Measurements from ENCODE around the gene ABI3BP. TPM values are rescaled to one million over a fixed set of nuclear protein-coding genes. Genes with fewer than 3 reads are reported as not detected.
"Not testable (repeated sequence)": the region's sequence is repeated elsewhere in the genome, so short reads cannot be mapped to it uniquely, and the experiment has no call there.

Gene ABI3BP
- polyA plus RNA-seq, 12 donors, result 302 to 822 (median 379) TPM; not detected in 1

GRCh38 chr3:100947119-100947518, 46.1 kb downstream of the ABI3BP start:
- DNase-seq, result no peak

GRCh38 chr3:100946096-100946495, 47.1 kb downstream of the ABI3BP start:
- not testable (repeated sequence) for DNase-seq

- DNase-seq, result no peak
Observed at GRCh38 chr3:100941451-100941850, 51.8 kb downstream of the ABI3BP start.

DNA sequence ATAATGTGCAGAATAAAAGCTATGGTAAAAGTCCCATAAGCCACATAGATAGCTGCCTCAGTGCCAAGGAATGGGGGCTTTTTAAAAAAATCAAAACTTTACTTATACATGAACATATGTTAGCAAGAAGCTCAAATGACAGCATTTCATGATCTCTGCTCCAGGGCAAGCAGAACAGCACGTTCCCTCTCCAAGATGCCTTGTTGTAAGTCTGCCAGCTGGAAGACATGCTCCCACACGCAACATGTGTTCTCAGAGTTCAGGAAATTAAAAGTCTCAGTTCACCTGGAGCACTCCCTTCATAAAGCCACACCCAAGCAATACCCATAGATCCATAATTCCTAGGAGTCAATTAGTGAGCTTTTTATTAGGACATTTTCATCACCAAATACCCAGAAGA, 52.2 kb downstream of the ABI3BP start:
- DNase-seq, result no peak

DNA sequence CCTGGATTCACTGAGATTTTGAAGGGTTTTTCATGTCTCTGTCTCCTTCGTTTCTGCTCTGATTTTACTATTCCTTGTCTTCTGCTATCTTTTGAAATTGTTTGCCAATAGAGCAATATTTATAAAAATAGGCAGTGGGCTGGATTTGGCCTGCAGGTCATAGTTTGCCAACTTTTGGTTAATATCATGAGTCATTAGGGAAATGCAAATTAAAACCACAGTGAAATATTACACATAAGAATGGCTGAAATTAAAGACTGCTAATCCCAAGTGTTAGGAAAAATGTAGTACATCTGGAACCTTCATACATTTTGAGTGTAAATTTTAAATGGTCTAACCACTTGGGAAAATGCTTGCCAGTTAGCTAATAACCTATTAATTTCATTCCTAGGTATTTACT, 56.3 kb downstream of the ABI3BP start:
- DNase-seq, result no peak

DNA sequence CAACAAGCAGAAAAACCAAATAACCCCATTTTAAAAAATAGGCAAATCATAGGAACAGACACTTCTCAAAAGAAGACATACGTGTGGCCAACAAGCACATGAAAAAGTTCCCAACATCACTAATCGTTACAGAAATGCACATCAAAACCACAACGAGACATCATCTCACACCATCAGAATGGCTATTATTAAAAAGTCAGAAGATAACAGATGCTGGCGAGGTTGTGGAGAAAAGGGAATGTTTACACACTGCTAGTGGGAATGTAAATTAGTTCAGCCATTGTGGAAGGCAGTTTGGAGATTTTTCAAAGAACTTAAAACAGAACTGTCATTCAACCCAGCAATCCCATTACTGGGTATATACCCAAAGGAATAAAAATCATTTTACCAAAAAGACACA, 60.7 kb downstream of the ABI3BP start:
- DNase-seq, result no peak

DNA sequence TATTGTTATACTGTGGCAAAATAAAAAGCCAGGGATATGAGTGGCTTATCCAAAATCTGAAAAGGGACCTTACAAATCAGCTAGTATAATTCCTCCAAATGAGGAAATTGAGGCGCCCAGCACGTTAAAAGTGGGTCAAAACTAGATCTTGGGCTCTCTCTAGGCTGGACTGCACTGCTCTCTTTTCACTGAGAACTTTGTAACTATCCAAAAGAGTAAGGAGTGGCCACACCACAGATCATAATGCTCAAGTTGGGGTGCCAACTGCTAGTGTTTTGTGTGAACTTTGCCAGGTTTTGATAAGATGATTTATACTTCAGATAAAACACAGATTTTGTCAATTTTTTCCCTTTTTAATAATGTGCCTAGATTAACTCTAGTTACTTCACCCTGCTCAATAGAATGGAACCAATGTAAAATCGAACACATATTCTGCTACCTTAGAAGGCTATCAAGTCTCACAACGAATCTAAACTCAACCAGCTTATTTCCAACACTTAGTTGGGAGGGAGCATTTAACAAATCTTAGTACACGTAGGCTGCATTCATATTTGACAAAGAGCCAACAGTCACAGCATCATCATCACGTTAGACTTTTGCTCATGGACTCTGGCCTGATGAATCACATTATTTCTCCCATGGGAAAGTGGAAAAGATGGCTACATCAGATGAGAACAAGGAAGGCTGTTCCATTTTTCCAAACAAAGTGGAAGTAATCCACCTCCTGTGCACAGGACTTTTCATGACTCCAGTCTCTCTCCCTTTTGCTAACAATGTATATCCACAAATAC, 64.4 kb downstream of the ABI3BP start:
- no peak for DNase-seq

DNA sequence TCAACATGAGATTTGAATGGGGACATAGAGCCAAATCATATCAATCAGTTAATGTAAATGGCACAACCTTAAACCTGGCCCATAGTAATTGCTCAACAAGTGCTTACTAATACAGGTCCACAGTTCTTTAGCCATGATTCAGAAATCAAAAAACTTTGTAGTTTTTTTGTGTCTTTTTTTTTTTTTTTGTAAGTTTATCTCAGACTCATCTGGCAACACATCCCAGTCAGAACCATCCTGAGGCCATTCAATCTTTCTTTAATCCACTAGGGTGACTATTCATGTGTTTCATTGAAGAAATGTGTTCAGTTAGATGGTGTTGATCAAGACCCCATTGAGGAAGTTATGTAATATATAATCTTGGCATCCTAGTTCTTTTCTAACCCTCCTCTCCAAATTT, 65.4 kb downstream of the ABI3BP start:
- no peak for DNase-seq

DNA sequence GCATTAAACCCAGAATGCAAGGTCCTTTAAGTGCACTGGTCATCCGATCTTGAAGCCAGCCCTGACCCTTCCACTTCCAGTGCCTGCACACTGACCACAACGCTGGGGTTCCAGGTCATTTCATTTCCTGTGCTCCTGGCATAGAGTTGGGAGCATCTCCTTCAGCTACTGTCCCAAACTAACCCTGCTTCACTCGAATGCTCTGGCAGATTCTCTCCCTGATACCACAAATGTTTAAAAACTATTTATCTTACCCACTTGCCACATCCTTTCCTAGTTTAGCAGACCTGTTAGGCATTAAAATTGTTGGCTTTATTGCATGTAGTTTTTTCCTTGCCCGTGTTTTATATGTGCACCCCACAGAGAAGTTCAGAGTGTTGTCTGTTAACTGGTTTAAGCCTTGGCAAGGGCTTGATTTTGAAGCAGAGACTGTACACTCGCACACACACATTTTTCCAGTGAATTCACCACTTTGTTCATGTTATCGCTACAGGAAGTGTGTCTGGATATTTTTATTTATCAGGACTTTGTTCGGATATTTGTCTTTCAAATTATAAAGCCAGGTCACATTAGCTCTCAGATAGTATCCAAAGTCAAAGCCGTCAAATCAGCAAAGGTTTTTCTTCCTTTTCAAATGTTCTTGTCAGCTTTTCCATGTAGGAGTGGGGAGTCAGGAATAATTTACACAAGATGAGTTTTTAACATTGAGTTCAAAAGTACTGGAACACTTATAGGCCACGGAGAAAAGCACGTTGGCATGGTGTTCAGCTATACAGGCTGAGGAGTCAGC, 77.3 kb downstream of the ABI3BP start:
- DNase-seq, result no peak

DNA sequence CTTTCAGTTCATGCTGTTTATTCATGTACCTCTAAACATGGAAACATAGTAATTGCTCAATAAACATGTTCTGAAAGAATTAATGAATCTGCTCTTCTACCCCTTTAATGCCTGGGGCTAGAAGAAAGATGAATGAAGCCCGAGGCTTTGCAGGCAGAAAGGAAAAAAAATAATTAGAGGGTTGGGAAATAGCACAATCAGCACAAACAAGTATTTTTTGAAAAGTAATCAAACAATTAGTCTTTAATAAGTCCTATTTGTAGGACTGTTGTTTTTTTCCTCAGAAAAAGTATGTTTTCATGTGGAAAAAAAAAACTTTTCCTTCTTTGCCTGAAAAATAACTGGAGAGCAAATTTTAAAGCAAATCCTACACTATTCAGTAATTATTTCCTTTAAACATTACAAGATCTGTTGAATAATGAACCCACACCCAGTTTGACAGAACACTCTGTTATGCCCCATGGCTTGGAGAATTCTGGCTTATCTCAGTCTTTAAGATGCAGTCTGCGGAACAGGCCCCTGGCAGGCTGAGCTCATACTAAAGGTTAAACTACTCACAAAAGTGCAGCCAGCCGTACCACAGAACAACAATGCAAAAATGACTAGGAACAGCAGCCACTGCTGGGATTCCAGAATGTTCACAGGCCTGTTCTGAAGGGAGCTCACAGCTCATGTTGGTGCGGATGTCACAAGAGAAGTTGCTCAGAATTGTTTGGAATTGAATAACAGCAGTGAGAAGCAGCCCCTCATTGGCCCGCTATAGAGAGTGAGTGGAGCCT, 79.2 kb downstream of the ABI3BP start:
- DNase-seq, result no peak

- no peak for DNase-seq
Observed at GRCh38 chr3:100912976-100913545, 80.2 kb downstream of the ABI3BP start.

- no peak for DNase-seq
Observed at GRCh38 chr3:100912571-100912970, 80.7 kb downstream of the ABI3BP start.

DNA sequence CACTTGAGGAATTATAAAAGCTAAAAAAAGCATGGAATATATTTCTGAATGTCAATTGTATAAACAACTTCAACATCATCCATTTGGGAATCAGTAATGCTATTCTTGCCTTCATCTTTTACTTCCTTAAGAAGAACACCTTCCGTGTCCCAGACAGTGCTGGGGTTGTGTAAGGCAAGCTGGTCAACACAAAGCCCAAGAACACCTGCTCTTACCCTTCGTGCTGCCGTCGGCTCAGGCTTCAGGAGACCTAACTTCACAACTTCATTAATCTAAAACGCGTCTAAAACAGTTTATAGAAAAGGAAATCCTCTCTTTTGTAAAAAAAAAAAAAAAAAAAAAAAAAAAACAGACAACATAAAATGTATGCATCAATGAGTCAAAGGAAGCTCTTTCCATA, 81.3 kb downstream of the ABI3BP start:
- no peak for DNase-seq

DNA sequence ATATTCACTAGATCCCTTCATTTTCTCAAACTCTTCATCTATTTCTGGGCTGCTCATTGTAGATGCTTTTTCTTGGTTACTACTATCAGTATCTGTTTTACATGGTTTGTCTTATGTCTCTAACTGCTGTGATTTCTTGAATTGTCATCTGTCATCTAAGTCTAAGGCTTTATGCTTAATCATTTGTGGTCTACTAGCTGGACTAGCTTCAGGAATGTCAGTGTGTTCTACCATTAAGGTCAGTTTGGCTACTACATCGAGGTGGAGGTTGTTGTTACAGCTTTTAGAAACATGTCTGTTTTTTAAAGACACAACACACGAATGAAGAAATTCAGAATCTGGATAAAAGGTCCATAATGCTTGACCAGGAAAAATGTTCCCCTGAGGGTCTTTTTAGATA, 82.2 kb downstream of the ABI3BP start:
- DNase-seq, result no peak

- DNase-seq, result no peak
Observed at GRCh38 chr3:100902572-100902971, 90.6 kb downstream of the ABI3BP start.

- DNase-seq, result no peak
Observed at GRCh38 chr3:100900671-100901335, 92.4 kb downstream of the ABI3BP start.

DNA sequence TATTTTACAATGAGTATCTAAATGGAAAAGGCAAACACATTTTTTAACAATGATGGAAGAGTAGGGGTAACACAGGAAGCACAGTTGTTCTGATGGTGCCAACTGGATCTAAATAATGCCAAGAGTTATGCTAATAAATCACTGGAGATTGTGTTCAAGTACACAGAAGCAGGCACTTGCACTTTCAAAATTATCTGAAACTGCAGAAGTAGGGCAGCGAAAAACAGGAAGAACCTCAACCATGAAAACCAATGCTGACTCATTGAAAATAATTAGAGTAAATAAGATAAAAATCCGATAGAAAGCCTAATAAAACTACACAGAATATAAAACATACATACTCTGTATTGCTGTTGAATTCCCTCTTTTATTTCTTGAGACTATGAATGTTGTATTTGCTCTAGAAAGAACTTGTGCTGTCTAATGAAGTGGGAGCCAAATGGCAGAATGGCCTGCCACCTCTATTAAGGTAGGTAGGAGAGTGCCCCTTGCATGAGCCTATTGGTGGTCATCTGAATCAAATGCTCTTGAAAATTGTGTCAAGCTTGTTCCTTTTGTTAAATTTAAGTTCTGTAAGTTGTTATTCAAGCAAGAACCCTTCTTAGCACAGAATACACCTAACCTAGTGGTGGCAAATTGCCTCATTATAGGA, 93.7 kb downstream of the ABI3BP start:
- DNase-seq, result no peak

DNA sequence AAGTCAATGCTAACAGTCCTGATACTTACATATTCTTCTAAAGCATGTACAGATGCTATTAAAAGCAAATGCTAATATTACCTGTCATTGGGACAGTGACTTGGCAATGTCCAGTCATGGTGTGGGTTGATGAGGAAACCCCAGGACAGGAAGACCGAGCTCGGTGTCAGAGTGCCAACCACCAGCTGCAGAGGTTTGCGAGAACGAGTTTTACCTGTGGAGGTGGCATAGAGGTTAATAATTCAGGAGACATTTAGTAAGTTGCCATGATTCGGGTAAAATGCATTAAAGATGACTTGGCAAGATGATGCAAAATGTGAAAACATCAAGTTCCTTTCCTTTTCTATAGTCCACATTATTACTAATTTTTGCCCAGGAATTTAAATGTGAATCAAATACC, 94.5 kb downstream of the ABI3BP start:
- no peak for DNase-seq

DNA sequence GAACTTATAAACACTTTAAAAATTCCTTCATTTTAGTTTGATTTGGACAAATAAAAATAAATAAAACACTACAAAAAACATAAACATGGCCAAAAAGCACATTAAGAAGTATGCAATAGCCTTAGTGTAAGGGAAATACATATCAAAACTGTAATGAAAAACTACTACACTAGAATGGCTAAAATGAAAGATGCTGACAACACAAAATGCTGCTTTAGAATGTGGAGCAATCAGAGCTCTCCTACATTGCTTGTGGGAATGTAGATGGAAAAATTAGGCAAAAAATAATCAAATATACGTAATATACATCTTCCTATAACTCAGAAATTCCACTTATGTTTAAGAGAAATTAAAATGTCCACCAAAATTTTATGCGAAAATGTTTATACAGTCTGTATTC, 96.2 kb downstream of the ABI3BP start:
- DNase-seq, result no peak

GRCh38 chr3:100893590-100893989, 99.6 kb downstream of the ABI3BP start:
- no peak for DNase-seq

DNA sequence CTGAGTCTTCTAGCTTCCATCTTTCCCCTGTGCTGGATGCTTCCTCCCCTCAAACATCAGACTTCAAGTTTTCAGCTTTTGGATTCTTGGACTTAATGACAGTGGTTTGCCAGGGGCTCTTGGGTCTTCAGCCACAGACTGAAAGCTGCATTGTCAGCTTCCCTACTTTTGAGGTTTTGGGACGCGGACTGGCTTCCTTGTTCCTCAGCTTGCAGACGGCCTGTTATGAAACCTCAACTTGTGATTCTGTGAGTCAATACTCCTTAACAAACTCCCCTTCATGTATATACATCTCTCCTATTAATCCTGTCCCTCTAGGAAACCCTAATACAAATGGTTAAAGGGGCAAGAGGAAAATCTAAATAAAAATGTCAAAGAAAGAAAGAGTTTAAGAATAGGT, 100.1 kb downstream of the ABI3BP start:
- no peak for DNase-seq

All from muscle of arm (tissue), 12 donors.